Stimulated activated CD4-positive, alpha-beta T cell treated with anti-CD3 and anti-CD28 coated beads, Interleukin-1b, Interleukin-23, amount 100 ng/mL, for 48 hours (primary cell): Measurements from ENCODE around the gene TRAPPC5.

Source experiments
- DNase-seq: peaks from one replicate; pipeline ENCODE4 v3.0.0-alpha.2; 2020

TRAPPC5 gene

DNA sequence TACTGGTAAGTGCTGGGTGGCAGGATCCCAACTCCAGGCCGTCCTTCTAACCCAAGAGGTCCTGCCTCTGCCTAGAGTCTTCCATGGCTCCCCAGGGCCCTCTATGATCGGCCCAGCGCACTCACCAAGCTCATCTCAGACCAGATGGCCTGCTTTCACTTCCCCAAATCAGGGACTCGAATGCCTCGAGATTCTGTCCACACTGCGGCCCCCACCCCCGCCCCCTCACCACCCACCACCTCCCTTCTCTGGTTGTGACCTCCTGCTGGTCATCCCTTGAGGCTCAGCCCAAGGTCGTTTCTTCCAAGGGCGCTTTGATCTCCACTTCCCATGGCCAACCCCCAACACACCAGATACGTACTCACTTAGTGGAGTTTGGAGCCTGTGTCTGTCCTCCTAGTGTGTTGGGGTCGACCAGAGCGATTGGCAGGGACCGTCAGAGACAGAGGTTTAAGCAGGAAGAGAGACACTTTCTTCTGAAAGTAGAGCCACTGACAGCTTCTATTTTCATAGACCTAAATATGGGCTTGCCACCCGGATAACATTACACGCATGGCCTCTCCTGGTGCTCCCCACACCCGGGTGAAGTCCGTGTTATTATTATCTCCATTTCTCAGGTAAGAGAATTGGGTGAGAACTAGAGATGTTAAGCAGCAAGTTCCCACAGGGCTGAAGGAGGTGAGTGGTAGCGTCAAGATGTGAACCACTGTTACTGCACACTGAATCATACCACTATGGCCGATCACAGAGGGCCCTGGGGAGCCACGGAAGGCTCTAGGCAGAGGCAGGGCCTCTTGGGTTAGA is 21.2 kb downstream of the TRAPPC5 start, which contains the start of gene FCER2:
Gene FCER2, minus strand, starts transcription at position 478 of the 804 bp plus-strand sequence. CDS start 2,371 bp downstream, outside the sequence.
- no peak for DNase-seq

DNA sequence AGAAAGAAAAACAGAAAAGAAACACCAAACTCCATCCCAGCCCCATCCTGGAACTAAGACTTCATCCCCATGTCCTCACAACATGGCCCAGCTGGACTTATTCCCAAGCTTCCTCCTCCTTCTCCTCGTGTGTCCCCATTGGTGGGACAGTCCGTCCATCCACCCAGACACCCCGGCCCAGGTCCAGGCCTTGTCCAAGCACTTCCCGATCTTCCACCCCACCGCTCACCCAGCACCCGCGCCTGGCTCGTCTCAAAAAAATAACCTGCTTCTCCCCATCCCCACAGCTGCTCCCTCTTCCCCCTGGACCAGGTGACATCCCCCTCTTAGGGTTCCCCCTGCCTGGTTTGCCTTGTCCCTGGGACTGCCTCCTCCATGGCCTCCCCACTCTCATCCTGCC is 22.7 kb downstream of the TRAPPC5 start:
- DNase-seq, result no peak

DNA sequence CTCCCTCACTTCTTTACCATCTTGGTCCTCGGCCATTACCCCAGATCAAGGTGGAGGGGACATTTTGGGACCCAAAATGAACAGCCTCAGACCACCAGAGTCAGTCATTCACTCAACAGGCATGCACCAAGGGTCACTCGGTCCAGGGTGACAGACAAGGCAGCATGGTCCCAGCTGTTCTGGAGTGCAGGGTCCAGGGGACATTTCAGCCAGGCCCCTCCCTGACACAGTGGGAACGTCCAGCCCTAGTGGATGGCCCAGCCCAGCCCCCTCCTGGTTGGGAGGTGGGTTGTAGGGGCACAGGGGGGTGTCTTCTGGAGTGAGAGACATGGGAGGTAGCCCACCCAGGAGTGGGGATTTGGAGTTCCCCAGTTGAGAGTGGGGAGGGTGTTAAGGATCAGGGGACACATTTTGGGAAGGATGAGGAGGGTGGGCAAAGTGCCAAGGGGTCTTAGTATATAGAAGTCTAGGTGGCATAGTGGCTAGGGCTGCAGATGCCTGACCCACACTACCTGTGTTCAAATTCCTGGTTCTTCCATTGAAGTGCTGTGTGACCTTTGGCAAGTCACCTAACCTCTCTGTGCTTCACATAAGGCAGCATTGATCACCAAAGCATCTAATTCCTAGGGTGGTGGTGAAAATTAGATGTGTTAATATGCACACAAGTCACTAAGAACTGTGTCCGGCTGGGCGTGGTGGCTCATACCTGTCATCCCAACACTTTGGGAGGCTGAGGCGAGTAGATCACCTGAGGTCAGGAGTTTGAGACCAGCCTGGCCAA is 23.8 kb downstream of the TRAPPC5 start:
- no peak for DNase-seq

DNA sequence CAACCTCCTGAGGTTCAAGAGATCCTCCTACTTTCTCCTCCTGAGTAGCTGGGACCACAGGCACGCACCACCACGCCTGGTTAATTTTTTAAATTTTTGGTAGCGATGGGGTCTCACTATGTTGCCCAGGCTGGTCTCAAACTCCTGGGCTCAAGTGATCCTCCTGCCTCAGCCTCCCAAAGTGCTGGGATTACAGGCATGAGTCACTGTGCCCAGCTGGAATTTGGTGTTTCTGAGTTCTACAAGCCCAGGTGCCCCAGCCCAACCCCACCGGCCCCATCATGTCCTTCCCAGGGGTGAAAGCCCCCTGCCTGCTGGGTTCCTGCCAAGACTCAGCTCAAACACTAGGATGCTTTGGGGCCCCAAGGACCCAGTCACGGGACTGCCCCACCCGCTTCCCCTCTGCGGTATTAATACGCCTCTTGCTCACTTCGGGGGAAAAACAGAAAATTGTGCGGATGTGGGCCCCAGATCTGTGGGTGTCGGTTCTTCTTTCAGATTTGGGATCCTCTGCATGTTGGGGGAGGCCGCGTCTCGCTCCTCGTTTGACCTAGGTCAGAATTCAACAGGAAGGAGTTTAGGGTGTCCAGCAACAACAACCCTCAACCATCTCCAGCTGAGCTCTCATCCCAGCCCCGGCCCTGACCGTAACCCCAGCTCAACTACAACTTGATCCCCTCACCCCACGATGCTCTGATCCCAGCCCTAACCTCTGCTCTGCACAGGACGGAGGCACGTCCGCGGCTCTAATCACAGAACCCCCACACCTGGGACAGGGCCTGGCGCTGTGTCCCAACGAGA is 25.0 kb downstream of the TRAPPC5 start:
- peak; percentile 83 for DNase-seq

DNA sequence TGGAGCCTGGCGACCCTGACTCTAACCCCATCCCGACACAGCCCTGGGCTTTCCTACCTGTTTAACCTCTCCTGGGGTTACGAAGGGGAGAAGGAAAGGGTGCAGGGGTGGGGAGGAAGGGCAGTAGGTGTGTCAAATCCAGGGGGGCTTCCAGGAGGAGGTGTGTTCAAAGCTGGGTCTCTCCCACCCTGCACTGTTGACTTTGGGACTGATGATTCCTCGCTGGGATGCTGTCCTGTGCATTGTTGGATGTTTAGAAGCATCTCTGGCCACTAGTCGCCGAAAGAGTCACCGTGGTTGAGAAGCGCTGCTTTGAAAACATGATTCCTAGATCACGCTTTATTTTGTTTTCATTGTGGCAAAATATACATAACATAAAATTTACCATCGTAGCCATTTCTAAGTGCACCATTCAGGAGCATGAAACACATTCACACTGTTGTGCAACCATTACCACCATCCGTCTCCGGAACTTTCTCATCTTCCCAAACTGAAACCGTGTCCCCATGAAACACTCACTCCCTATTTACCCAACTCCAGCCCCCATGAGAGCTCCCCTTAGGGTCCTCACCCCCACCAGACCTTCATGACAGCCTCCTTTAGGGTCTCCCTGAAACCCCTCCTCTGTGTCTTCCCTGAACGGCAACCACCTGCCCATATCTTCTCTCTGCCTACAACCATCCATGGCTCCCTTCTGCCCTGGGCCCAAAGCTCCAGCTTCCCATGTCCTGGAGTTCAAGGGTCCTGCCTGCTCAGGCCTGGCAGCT is 25.7 kb downstream of the TRAPPC5 start:
- DNase-seq, result no peak

DNA sequence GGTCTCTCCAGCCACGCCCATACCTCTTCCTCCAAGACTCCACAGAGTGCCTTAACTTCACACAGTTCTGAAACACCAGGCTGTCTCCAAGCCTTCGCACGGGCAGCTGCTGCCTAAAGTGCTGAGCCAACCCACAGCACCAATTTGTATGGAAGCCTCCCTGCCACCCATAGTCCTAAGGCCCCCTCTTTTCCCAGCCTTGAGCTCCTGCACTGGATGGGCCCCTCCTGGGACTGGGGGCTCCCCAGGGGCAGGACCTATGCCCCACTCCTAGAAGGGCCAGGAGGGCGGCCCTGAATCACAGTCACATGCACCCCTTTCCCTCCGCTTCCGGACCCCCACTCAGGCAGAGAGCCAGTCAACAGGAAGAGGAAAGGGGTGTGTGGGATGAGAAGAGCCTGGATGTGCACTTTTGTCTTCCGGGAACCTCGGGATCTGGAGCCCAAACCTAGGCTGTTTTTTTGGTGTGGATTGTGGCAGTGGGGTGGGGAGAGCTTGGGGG is 26.4 kb downstream of the TRAPPC5 start:
- no peak for DNase-seq

DNA sequence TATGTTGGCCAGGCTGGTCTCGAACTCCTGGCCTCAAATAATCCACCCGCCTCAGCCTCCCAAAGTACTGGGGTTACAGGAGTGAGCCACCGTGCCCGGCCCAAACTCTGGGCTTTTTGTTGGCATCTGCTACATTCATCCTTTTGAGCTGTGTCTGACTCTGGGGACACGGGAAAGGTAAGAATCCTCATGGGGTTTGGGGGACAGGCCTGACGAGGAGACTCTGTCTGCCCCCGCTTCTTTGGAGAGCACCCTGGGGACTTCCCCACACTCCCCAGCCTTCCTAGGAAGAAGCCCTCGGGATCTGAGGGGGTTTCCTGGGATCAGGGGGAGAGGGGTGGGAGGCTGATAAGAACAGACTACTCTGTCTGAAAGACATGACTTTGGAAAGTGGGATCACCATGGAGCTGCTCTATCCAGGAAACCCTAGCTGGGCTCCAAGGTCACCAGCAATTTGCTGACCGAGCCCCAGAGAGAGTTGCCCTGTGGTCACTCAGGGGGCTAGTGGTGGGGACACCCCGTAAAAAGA is 29.4 kb downstream of the TRAPPC5 start:
- DNase-seq, result no peak

DNA sequence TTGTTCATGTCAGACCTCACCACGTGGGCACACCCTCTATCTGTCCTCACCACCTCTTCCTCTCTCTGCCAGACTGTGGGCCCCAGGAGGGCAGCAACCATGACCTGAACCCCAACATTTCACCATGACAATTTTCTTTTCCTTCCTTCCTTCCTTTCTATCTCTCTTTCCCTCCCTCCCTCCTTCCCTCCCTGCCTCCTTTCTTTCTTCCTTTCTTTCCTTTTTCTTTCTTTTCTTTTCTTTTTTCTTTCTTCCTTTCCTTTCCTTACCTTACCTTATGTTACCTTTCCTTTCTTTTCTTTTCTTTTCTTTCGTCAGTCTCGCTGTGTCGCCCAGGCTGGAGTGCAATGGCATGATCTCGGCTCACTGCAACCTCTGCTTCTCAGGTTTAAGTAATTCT is 30.0 kb downstream of the TRAPPC5 start:
- no peak for DNase-seq

DNA sequence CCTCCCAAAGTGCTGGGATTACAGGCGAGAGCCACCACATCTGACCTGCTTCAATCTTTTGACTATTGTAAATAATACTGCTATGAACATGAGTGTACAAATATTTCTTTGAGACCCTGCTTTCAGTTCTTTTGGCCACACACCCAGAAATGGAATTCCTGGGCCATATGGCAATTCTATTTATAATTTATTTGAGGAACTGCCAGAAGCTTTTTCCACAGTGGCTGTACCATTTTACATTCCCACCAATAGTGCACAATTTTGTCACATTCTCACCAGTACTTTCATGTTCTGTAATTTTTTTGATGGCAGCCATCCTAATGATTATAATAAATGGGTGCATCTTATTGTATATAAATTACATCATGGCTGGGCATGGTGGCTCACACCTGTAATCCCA is 35.0 kb downstream of the TRAPPC5 start:
- DNase-seq, result no peak

DNA sequence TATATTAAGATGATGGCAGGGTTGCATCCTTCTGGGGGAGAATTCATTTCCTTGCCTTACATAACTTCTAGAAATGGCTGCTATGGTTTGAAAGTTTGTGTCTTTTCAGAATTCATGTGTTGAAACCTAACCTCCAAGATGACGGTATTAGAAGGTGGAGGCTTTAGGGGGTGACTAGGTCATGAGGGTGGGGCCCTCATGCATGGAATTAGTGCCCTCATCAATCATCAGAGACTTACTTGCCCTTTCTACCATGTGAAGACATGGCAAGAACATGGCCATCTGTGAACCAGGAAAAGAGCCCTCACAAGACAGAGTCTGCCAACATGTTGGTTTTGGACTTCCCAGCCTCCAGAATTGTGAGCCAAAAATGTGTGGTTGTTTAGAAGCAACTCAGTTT is 36.1 kb downstream of the TRAPPC5 start:
- no peak for DNase-seq

DNA sequence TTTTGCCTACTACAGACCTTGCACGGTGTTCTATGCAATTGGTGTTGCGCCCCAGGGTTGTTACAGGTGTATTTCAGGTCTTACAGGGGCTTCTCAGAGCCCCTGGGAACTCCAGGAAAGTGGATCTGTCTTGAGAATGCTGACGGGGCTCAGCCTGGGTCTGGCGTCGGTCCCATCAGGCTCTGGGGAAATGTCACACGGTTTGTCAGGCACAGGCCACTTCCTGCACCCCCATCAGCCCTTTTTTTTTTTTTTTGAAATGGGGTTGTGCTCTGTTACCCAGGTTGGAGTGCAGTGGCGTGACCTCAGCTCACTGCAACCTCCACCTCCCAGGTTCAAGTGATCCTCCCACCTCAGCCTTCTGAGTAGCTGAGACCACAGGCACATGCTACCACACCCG is 38.0 kb downstream of the TRAPPC5 start:
- DNase-seq, result no peak

DNA sequence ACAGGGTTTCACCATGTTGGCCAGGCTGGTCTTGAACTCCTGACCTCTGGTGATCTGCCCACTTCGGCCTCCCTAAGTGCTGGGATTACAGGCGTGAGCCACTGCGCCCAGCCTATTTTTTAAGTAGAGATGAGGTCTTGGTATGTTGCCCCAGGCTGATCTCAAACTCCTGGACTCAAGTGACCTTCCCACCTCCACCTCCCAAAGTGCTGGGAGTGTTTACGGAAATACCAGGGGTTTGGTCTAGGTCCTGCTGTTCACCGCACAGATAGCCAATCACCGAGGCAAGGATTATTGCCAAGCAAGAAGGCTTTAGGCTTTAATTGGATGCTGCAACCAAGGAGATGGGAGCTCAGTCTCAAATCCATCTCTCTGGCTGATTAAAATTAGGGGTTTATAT is 39.7 kb downstream of the TRAPPC5 start:
- DNase-seq, result no peak

DNA sequence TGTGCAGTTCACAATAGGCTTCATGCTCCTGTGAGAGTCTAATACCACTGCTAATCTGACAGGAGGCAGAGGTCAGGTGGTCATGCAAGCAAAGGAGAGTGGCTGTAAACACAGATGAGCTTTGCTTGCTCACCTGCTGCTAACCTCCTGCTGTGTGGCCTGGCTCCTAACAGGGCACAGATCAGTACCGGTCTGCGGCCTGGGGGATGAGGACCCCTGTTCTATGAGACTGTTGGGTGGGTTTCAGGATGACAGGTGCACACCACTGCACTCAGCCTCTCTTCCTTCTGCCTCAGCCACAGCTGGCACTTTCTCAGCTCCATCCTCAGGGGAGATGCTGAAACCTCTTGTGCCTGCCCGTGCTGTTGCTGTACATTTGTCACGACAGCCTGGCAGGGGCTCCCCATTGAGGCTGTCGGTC is 41.6 kb downstream of the TRAPPC5 start:
- no peak for DNase-seq

DNA sequence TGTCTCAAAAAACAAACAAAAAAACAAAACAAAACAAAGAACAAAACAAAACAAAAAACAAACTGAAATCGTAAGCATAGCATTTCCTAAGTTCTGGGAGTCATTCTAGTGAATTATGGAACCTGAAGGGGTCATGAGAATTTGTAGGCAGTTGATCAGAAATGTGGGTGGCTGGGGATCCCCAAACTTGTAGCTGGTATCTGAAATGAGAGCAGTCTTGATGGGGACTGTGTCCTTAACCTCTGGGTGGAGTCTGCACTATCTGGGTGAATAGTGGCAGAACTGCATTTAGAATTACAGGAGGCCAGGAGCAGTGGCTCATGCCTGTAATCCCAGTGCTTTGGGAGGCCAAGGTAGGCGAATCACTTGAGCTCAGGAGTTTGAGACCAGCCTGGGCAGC is 45.2 kb downstream of the TRAPPC5 start:
- no peak for DNase-seq

DNA sequence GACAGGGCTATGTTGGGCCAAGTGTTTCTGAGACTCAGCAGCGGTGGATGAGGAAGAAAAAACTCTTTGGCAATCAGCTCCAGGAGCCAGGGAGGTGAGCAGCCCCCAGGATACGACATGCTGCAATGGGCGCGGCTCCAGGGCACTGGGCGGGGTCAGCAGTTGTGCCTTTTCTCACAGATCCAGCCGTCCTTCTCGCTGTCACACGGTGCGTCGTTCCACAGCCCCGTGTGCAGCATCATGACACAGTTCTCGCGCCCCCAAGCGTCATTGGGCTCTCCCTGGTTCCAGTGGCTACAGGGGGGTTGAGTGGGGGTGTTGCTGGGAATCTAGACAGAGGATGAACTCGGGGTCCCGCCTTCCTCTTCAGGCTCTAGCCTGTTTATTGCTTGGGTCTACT is 48.6 kb downstream of the TRAPPC5 start:
- DNase-seq, result no peak

DNA sequence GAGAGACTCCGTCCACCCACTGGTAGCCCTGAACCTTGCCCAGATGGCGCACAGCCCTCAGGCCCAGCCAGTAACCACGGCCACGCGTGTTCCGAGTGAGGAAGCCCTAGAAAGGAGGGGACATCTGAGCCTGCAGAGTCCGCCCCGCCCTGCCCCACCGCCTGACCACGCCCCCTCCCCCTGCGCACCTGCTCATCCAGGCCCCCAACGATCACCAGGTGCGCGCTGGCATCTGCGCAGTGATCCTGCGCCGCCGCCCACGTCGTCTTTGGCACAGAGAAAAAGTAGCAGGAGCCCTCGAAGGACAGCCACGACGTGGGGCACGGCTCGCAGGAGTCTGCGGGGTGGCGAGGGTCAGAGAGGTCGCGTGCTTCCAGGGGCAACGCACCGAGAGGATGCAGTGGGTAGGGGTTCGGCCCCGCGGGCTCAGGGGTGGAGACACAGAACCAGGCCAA is 49.2 kb downstream of the TRAPPC5 start:
- no peak for DNase-seq

DNA sequence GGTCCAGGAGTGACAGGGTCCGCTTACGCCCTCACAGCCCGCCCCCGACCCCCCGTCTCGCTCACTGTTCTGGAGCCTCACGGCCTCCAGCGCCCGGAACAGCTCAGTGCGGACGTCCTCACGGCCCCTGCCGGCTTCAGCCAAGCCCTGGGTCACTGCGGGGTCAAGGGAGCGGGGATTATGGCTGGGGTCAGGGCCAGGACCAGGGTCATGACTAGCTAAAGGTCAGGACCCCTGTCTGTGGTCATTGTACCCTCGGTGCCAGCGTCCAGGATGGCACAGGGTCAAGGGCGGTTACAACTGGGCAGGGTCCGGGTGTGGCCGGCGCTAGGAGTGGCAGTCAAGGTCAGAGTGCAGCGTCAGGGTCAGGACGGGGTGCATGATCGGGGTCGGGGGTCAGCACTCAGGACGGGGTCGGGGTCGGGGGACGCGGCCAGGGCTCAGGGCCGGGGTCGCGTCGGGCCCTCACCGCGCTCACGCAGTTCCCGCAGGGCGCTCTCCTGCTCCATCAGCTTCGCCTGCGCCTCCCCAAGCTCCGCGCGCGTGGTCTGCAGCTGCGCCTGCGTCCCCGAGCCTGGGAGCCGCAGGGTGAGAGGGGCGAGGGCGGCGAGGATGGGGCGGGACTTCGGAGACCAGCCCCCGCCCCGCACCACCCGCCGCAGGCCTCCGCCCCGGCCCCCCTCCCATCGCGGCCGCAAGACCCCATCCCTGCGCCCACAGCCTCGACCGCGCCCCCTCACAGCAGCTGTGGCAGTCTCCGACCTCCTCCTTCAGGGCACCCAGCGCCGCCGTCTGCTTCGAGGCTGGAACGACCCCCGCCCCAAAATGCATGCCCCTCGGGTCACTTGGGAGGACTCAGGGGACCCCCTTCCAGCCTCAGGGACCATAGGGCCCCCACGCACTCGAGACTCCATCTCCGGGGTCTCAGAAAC is 49.9 kb downstream of the TRAPPC5 start:
- DNase-seq, result no peak

DNA sequence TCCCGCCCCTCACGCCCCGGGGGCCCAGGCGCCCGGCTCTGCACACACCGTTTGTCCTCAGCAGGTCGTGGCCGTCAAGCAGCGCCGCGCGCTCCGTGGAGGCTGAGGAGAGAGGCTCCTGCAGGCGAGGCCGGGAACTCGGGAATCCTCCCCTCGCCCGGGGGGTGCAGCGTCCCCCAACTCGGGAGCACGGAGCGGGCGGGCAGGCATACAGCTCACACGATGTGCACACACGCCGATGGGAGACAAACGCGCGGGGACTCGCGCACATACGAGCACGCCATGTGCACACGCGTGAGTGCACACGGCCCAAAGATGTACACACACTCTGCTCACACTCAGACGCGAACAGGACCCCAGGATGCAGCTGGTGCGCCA is 50.6 kb downstream of the TRAPPC5 start:
- DNase-seq, result no peak

DNA sequence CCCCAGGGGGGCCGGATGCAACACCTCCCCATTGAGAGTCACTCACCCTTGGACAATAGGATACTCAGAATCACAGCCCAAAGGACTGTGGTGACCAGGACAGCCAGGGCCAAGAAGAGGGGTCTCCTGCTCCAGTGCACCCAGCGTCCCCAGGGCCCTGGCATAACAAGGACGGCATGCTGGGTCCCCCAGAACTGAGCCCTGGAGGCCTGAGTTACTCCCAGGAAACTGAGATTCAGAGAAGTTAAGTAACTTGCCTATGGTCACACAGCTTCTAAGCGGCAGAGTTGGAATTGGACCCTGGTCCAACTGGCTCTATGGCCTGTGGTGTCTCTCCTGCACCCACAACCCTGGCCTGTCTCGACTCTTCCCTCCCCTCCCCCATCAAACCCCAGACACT is 51.0 kb downstream of the TRAPPC5 start:
- DNase-seq, result no peak

DNA sequence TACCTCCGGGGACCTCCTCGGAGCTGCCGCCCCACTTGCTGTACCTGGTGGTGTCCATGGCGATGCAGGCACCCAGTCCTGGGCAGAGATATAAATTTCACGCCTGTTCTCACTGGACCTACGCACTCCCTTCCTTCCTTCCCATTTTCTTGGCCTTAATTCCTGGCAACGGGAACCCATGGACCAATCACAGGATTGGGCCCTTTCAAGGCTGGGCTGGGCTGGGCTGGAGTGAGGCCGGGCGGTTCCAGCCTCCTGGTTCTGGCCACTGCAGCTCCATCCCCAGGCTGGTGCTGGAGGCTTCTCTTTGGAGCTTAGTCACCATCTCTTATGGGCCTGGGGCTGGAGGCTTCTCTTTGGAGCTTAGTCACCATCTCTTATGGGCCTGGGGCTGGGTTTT is 51.4 kb downstream of the TRAPPC5 start, which contains the start of gene CLEC4G:
Gene CLEC4G, minus strand, starts transcription at position 66 of the 400 bp plus-strand sequence. Its CDS starts 8 bp downstream, at position 58.
- no peak for DNase-seq

DNA sequence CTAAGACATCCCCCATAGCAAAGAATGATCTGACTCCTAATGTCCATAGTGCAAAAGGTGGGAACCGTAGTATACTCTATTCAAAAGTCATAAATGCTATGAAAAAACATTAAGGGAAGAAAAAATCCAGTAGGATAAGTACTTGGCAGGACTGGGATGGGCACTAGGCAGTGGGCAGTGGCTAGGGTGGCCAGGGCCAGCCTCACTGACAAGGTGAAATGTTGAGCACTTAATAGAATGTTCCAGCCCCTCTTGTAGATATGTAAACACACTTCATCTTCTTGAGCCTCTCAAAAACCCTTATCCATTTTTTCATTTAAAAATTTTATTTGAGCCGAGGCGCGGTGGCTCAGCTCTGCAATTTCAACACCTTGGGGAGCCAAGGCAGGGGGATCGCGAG is 52.7 kb downstream of the TRAPPC5 start:
- DNase-seq, result no peak
